Transverse colon (tissue), 4 donors: ENCODE results near the gene MYO16.

ENCODE experiments used
- EP300 ChIP-seq: sonication (generic); formaldehyde crosslinking; IDR thresholded peaks from one replicate; pipeline ENCODE4 v1.6.1; 2017; ENCODE audit warnings: antibody characterized with exemption, low read depth
- POLR2AphosphoS5 ChIP-seq, 3 donors: sonication (generic); formaldehyde crosslinking; IDR thresholded peaks; one replicate each; pipeline ENCODE4 v1.6.1; 2016; ENCODE audit warnings: antibody characterized with exemption in 3 of 3
- TF ChIP-seq, protein P1 (sequence below), 5 experiments: fragments of 200-600 bp in 3 of 5; fragments of 450-650 bp in 2 of 5; sonication (generic) in 3 of 5; IDR thresholded peaks; 1 replicate in 2 of 5; 2 replicates in 3 of 5; pipeline ENCODE4 v1.5.1; 2016 to 2017; ENCODE audit warnings: antibody characterized with exemption in 5 of 5, inconsistent platforms in 3 of 5, mild to moderate bottlenecking in 2 of 5, moderate library complexity in 1 of 5

DNA sequence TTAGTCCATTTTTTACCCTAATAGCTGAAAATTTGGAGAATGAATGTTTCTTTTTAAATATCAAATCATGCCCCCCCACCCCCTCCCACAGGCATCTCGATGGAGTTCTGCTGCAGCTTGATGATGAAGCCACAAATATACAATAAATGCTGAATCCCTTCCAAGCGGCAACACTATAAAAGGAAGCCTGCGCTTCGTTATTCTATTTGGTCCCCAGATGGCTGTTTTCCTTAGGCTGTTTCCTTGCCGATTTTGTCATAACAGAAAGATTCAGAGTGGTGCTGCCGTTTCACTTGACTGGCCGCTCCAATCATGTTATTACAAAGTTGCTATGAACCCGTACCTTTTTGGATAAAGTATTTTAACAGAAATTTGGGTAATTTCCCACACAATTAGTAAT is 79.5 kb downstream of the MYO16 start:
- TF ChIP-seq EP300 (no peak), POLR2AphosphoS5 (IDR thresholded peaks at IDR 0.05) (no peak)
- TF ChIP-seq, protein P1, sequence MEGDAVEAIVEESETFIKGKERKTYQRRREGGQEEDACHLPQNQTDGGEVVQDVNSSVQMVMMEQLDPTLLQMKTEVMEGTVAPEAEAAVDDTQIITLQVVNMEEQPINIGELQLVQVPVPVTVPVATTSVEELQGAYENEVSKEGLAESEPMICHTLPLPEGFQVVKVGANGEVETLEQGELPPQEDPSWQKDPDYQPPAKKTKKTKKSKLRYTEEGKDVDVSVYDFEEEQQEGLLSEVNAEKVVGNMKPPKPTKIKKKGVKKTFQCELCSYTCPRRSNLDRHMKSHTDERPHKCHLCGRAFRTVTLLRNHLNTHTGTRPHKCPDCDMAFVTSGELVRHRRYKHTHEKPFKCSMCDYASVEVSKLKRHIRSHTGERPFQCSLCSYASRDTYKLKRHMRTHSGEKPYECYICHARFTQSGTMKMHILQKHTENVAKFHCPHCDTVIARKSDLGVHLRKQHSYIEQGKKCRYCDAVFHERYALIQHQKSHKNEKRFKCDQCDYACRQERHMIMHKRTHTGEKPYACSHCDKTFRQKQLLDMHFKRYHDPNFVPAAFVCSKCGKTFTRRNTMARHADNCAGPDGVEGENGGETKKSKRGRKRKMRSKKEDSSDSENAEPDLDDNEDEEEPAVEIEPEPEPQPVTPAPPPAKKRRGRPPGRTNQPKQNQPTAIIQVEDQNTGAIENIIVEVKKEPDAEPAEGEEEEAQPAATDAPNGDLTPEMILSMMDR (IDR thresholded peaks at IDR 0.05): no peak
